SK-N-MC (cell line): Measurements from ENCODE around the gene OR51V1.
"Not testable (repeated sequence)": the region's sequence is repeated elsewhere in the genome, so short reads cannot be mapped to it uniquely, and the experiment has no call there.

Source experiments
- DNase-seq: peaks from one replicate; pipeline ENCODE4 v3.0.0-alpha.2; 2011; ENCODE audit warnings: low read depth, low spot score
- H3K27ac ChIP-seq: fragments of 200-600 bp; sonication (generic); 2 replicates; pipeline ENCODE4 v1.5.1; 2016; ENCODE audit warnings: mixed run types
- H3K36me3 ChIP-seq: fragments of 200-600 bp; sonication (generic); 2 replicates; pipeline ENCODE4 v1.6.1; 2017; ENCODE audit warnings: antibody characterized with exemption, low read length, mixed read lengths; ENCODE audit not compliant: insufficient read depth
- H3K4me3 ChIP-seq: fragments of 200-600 bp; sonication (generic); 2 replicates; pipeline ENCODE4 v1.5.1; 2016
- H3K9ac ChIP-seq: fragments of 200-600 bp; sonication (generic); 2 replicates; pipeline ENCODE4 v1.8.0; 2017; ENCODE audit warnings: mixed run types, mixed read lengths; ENCODE audit not compliant: insufficient read length
- H3K9me3 ChIP-seq: fragments of 200-600 bp; sonication (generic); 2 replicates; pipeline ENCODE4 v1.6.1; 2017; ENCODE audit warnings: low read depth, mild to moderate bottlenecking, antibody characterized with exemption, low read length, moderate library complexity, mixed read lengths
- EZH2 ChIP-seq: fragments of 200-600 bp; sonication (generic); IDR thresholded peaks from one replicate; pipeline ENCODE4 v1.6.1; 2017; ENCODE audit warnings: antibody characterized with exemption
- FOXP2 ChIP-seq: optimal IDR thresholded peaks from 2 replicates; pipeline ENCODE3; 2011; ENCODE audit warnings: mild to moderate bottlenecking, moderate library complexity; ENCODE audit not compliant: insufficient read depth; ENCODE audit errors: extremely low read length, control extremely low read depth
- POLR2AphosphoS5 ChIP-seq: IDR thresholded peaks from 2 replicates; pipeline ENCODE4 v1.6.1; 2012; ENCODE audit warnings: mild to moderate bottlenecking, low read depth, low read length, borderline replicate concordance

OR51V1 gene, protein sequence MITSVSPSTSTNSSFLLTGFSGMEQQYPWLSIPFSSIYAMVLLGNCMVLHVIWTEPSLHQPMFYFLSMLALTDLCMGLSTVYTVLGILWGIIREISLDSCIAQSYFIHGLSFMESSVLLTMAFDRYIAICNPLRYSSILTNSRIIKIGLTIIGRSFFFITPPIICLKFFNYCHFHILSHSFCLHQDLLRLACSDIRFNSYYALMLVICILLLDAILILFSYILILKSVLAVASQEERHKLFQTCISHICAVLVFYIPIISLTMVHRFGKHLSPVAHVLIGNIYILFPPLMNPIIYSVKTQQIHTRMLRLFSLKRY

DNA sequence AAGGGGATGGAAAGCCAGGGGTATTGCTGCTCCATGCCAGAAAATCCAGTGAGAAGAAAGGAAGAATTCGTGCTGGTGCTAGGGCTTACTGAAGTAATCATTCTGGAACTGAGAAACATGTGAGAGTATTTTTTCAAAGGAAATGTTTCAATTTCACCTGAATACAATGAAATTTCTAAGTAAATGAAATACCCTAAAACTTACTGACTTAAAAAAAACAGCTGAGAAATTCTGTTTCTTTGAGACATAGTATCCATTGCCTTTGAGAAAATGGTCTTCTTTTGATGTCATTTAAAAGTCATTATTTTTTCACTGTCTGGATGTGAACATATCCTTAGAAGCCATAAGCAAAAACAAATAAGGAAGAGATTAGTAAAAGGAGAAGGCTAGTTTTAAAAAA is at the start of gene OR51V1:
TSS of gene OR51V1 (minus strand) at position 101 of the 400 bp plus-strand sequence. CDS start at position 101, 0 bp downstream.
- no peaks in the 10 kb centered on the region for H3K36me3 ChIP-seq
- DNase-seq, result no peak
- no peak for TF ChIP-seq POLR2AphosphoS5
- no peak for TF ChIP-seq FOXP2
- no peak for TF ChIP-seq EZH2

GRCh38 chr11:5249807-5250396 is 49.4 kb upstream of the OR51V1 start, which contains the start of gene HBG1:
Gene HBG1 (minus strand): TSS chr11:5249857. CDS start chr11:5249804, 53 bp downstream.
- H3K9ac ChIP-seq, H3K36me3 ChIP-seq, H3K27ac ChIP-seq, DNase-seq, H3K4me3 ChIP-seq, H3K9me3 ChIP-seq: not testable (repeated sequence)

More for the DNA sequence above, at the start of gene OR51V1:
- Histone ChIP-seq H3K4me3 (no peak within 1 kb of the TSS), H3K9me3 (no peaks in the 10 kb centered on the region), H3K9ac (no peak within 1 kb of the TSS), H3K27ac (no peak within 1 kb of the TSS)

DNA sequence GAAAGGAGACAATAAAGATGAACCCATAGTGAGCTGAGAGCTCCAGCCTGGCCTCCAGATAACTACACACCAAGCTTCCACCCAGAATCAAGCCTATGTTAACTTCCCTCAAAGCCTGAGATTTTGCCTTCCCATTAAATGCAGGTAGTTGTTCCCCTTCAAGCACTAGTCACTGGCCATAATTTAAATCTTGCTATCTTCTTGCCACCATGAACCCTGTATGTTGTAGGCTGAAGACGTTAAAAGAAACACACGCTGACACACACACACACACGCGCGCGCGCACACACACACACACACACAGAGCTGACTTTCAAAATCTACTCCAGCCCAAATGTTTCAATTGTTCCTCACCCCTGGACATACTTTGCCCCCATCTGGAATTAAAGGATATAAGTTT is 48.0 kb upstream of the OR51V1 start:
- DNase-seq, H3K27ac ChIP-seq, H3K9ac ChIP-seq, H3K4me3 ChIP-seq, H3K36me3 ChIP-seq, H3K9me3 ChIP-seq: not testable (repeated sequence)

GRCh38 chr11:5247472-5248192 is 47.1 kb upstream of the OR51V1 start:
- DNase-seq, result no peak
- no peak overlapping the region for H3K27ac ChIP-seq
- no peak overlapping the region for H3K4me3 ChIP-seq
- H3K36me3 ChIP-seq, result no peaks in the 10 kb centered on the region
- no peak overlapping the region for H3K9ac ChIP-seq
- TF ChIP-seq EZH2, result no peak
- TF ChIP-seq POLR2AphosphoS5, result no peak
- no peak for TF ChIP-seq FOXP2
- no peaks in the 10 kb centered on the region for H3K9me3 ChIP-seq

- no peaks in the 10 kb centered on the region for H3K36me3 ChIP-seq
- no peak overlapping the region for H3K9ac ChIP-seq
- H3K4me3 ChIP-seq, result no peak overlapping the region
- TF ChIP-seq FOXP2 (no peak), EZH2 (no peak), POLR2AphosphoS5 (no peak)
- H3K9me3 ChIP-seq, result no peaks in the 10 kb centered on the region
- DNase-seq, result no peak
- H3K27ac ChIP-seq, result no peak overlapping the region
Observed at GRCh38 chr11:5246772-5247471, 46.4 kb upstream of the OR51V1 start.

- H3K4me3 ChIP-seq, result no peak overlapping the region
- no peak overlapping the region for H3K9ac ChIP-seq
- no peaks in the 10 kb centered on the region for H3K36me3 ChIP-seq
- no peak overlapping the region for H3K27ac ChIP-seq
- no peaks in the 10 kb centered on the region for H3K9me3 ChIP-seq
- TF ChIP-seq POLR2AphosphoS5, result no peak
- TF ChIP-seq FOXP2, result no peak
- TF ChIP-seq EZH2, result no peak
- no peak for DNase-seq
Observed at GRCh38 chr11:5245155-5245554, 44.7 kb upstream of the OR51V1 start.

DNA sequence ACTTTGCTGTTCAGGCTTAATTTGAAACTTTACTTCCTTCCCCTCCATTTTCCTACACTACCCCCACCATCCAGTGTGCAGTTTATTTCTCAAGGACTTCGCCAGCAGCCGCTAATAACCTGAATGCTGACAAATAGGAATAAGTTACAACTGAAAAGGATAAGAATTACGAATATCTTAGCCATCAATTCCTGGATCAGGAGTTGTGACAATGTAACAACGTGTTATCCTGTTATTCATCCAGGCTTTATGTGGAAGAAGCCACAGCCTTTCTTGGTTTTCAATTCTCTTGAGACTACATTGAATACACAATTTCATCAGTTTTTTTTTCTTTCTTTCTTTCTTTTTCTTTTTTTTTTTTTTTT is 43.3 kb upstream of the OR51V1 start:
- H3K9me3 ChIP-seq, result no peaks in the 10 kb centered on the region
- H3K36me3 ChIP-seq, result no peaks in the 10 kb centered on the region
- DNase-seq, result no peak
- H3K27ac ChIP-seq, result no peak overlapping the region
- no peak overlapping the region for H3K4me3 ChIP-seq
- no peak overlapping the region for H3K9ac ChIP-seq
- TF ChIP-seq POLR2AphosphoS5 (no peak), EZH2 (no peak), FOXP2 (no peak)
